GM19035 (cell line): Measurements from ENCODE around the gene GNMT.

Experiments
- ATAC-seq: cut with Tn5 transposase; IDR thresholded peaks from one replicate; pipeline ENCODE4 v1.9.1; 2021; ENCODE audit not compliant: unreplicated experiment

The GNMT gene

DNA sequence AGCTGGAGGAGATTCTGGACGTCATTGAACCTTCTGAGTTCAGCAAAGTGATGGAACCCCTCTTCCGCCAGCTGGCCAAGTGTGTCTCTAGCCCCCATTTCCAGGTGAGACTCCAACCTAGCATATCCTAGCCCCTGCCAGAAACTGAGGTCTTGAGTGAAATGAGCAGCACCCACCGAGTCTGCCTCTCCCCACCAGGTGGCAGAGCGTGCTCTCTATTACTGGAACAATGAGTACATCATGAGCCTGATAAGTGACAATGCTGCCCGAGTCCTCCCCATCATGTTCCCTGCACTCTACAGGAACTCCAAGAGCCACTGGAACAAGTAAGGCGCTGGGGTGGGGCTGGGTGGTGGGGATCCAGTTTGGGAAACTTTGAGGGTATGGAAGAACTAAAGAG, 48.6 kb downstream of the GNMT start:
- ATAC-seq: no peak

DNA sequence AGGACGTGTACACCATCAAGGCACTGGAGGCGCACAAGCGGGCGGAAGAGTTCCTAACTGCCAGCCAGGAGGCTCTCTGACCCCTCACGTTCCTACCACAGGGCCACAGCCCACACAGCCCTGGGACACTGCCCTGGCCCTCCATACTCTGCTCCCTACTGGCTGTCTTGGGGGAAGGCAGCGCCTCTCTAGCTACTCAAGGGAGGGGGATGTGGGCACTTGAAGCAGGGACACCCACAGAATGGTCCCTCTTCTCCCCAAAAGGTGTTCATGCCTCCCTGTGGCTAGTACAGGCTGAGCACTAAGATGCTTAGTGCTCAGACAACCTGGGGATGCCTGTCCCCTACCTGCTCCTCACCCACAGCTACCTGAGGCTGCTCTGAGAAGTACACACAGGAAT, 50.7 kb downstream of the GNMT start:
- ATAC-seq: no peak

DNA sequence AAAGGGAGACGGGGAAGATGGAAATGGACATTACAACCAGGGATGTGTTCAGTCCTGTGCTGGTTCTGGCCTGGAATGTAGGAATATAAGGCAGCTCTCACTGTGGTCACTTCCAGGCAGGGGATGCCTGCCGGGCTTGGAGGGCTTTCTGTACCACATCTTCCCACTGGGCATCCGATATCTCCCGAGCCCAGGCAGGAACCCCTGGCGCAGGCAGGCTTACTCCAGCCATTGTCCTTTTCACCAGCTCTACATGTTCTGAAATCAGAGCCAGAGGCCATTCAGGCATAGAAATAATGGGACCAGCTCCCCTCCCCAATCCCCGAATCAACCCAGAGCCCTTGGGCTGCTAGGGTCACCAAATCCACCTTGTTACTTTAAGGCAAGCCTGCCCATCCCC, 51.8 kb downstream of the GNMT start:
- ATAC-seq: no peak

DNA sequence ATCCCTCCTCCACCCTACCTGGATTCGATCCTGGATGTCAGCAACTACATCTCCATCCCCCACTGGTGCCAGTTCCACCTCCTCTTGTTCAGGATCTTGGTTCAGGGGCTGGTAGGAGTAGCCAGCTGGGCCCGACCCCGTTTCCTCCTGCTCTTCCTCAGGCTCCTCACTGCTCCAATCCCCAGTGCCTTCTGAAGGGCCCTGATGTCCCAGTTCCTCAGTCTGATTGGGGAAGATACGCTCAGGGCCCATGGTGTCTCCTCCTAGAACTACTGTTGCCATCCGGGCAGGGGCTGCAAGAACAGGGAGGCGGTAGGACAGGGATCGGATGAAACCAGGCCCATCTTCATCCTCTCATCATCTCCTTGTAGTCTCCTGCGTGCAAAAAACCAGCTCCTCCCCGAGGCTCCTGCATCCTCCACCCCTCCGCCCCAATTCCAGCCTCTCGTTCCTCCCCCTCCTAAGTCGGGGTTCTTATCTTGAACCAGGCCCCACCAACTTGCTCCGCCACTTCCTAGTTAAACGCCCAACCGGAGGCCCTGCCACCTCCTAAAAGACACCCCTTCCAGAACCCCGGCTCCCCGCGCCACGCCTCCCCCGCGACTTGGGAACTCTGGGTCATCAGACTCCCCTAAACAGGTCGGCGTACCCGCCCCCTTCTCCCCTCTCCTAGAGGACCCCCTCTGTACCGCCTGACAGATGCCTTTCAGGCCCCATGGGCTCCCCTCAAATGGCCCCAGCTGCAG, 52.7 kb downstream of the GNMT start:
- ATAC-seq: no peak
